Measurements from ENCODE around the gene FRMD5. TPM values are rescaled to one million over a fixed set of nuclear protein-coding genes. Genes with fewer than 3 reads are reported as not detected.

FRMD5 gene
- polyA plus RNA-seq, 1 donor from 2014 or later = 0.30 TPM

- Mint-ChIP-seq H3K27ac (no peak overlapping the region), H3K27me3 (no peaks in the 10 kb centered on the region), H3K4me3 (no peak overlapping the region), H3K36me3 (peaks cover 2% of the 10 kb centered on the region), H3K9me3 (no peaks in the 10 kb centered on the region), H3K4me1 (peaks cover 0 to 3% (median 0%) of the 10 kb centered on the region in 3 donors)
Observed at GRCh38 chr15:43913941-43914340, 281.1 kb downstream of the FRMD5 start.

- H3K9me3 Mint-ChIP-seq = no peaks in the 10 kb centered on the region
- H3K27me3 Mint-ChIP-seq = no peaks in the 10 kb centered on the region
- H3K27ac Mint-ChIP-seq = no peak overlapping the region
- no peak overlapping the region for H3K4me3 Mint-ChIP-seq
- H3K4me1 Mint-ChIP-seq = peaks cover 0 to 3% (median 0%) of the 10 kb centered on the region in 3 donors
- peaks cover 2% of the 10 kb centered on the region for H3K36me3 Mint-ChIP-seq
Observed at GRCh38 chr15:43913026-43913780, 281.9 kb downstream of the FRMD5 start.

GRCh38 chr15:43912208-43912607, 282.9 kb downstream of the FRMD5 start:
- H3K9me3 Mint-ChIP-seq = no peaks in the 10 kb centered on the region
- no peak overlapping the region for H3K4me3 Mint-ChIP-seq

GRCh38 chr15:43911235-43911781, 283.8 kb downstream of the FRMD5 start:
- H3K4me3 Mint-ChIP-seq = no peak overlapping the region
- peaks cover 0 to 3% (median 0%) of the 10 kb centered on the region in 3 donors for H3K4me1 Mint-ChIP-seq
- no peaks in the 10 kb centered on the region for H3K27me3 Mint-ChIP-seq
- H3K27ac Mint-ChIP-seq = no peak overlapping the region
- H3K36me3 Mint-ChIP-seq = peaks cover 2% of the 10 kb centered on the region
- no peaks in the 10 kb centered on the region for H3K9me3 Mint-ChIP-seq

More at GRCh38 chr15:43912208-43912607, 282.9 kb downstream of the FRMD5 start:
- Mint-ChIP-seq H3K27me3 (no peaks in the 10 kb centered on the region), H3K36me3 (peaks cover 2% of the 10 kb centered on the region), H3K4me1 (peaks cover 0 to 3% (median 0%) of the 10 kb centered on the region in 3 donors), H3K27ac (no peak overlapping the region)

- no peaks in the 10 kb centered on the region for H3K9me3 Mint-ChIP-seq
- H3K36me3 Mint-ChIP-seq = no peaks in the 10 kb centered on the region
- H3K4me3 Mint-ChIP-seq = no peak overlapping the region
- no peaks in the 10 kb centered on the region for H3K27me3 Mint-ChIP-seq
- peaks cover 0 to 6% (median 3%) of the 10 kb centered on the region in 3 donors for H3K4me1 Mint-ChIP-seq
- no peak overlapping the region for H3K27ac Mint-ChIP-seq
Observed at GRCh38 chr15:43908516-43909050, 286.5 kb downstream of the FRMD5 start.

- Mint-ChIP-seq H3K27ac (peak overlapping the region in 1 of 3 donors; percentile 74), H3K27me3 (no peaks in the 10 kb centered on the region), H3K4me1 (peaks cover 0 to 3% (median 3%) of the 10 kb centered on the region in 3 donors), H3K36me3 (no peaks in the 10 kb centered on the region), H3K4me3 (no peak overlapping the region), H3K9me3 (no peaks in the 10 kb centered on the region)
Observed at GRCh38 chr15:43905755-43906154, 289.3 kb downstream of the FRMD5 start.

- no peaks in the 10 kb centered on the region for H3K36me3 Mint-ChIP-seq
- H3K27me3 Mint-ChIP-seq = no peaks in the 10 kb centered on the region
- peak overlapping the region in 1 of 4 donors; percentile 1 for H3K4me3 Mint-ChIP-seq
- H3K27ac Mint-ChIP-seq = peak overlapping the region in 1 of 3 donors; percentile 3
- H3K4me1 Mint-ChIP-seq = peaks cover 0 to 3% (median 3%) of the 10 kb centered on the region in 3 donors
- H3K9me3 Mint-ChIP-seq = no peaks in the 10 kb centered on the region
Observed at GRCh38 chr15:43903864-43904290, 291.2 kb downstream of the FRMD5 start.

- Mint-ChIP-seq H3K36me3 (peaks cover 2% of the 10 kb centered on the region), H3K9me3 (no peaks in the 10 kb centered on the region), H3K27me3 (no peaks in the 10 kb centered on the region), H3K4me3 (no peak overlapping the region), H3K4me1 (peaks cover 0 to 4% (median 3%) of the 10 kb centered on the region in 3 donors), H3K27ac (no peak overlapping the region)
Observed at GRCh38 chr15:43901495-43901894, 293.6 kb downstream of the FRMD5 start.

GRCh38 chr15:43900996-43901395, 294.1 kb downstream of the FRMD5 start:
- Mint-ChIP-seq H3K27me3 (no peaks in the 10 kb centered on the region), H3K9me3 (no peaks in the 10 kb centered on the region), H3K27ac (no peak overlapping the region), H3K4me1 (peaks cover 0 to 4% (median 3%) of the 10 kb centered on the region in 3 donors), H3K4me3 (no peak overlapping the region), H3K36me3 (peaks cover 2% of the 10 kb centered on the region)

- Mint-ChIP-seq H3K9me3 (no peaks in the 10 kb centered on the region), H3K27ac (no peak overlapping the region), H3K4me1 (peaks cover 0 to 4% (median 3%) of the 10 kb centered on the region in 3 donors), H3K4me3 (no peak overlapping the region), H3K27me3 (no peaks in the 10 kb centered on the region), H3K36me3 (peaks cover 2% of the 10 kb centered on the region)
Observed at GRCh38 chr15:43899928-43900327, 295.1 kb downstream of the FRMD5 start.

GRCh38 chr15:43898891-43899290, 296.2 kb downstream of the FRMD5 start:
- Mint-ChIP-seq H3K36me3 (peaks cover 2% of the 10 kb centered on the region), H3K9me3 (no peaks in the 10 kb centered on the region), H3K27me3 (no peaks in the 10 kb centered on the region), H3K27ac (no peak overlapping the region), H3K4me3 (no peak overlapping the region), H3K4me1 (peaks cover 0 to 3% (median 2%) of the 10 kb centered on the region in 3 donors)

GRCh38 chr15:43896543-43896942, 298.5 kb downstream of the FRMD5 start:
- H3K4me1 Mint-ChIP-seq = peaks cover 0 to 1% (median 0%) of the 10 kb centered on the region in 3 donors
- H3K9me3 Mint-ChIP-seq = no peaks in the 10 kb centered on the region
- no peak overlapping the region for H3K27ac Mint-ChIP-seq

GRCh38 chr15:43895586-43895985, 299.5 kb downstream of the FRMD5 start:
- Mint-ChIP-seq H3K27ac (no peak overlapping the region), H3K4me3 (no peak overlapping the region), H3K9me3 (no peaks in the 10 kb centered on the region), H3K4me1 (peaks cover 0 to 1% (median 0%) of the 10 kb centered on the region in 3 donors), H3K36me3 (peaks cover 2% of the 10 kb centered on the region), H3K27me3 (no peaks in the 10 kb centered on the region)

More at GRCh38 chr15:43896543-43896942, 298.5 kb downstream of the FRMD5 start:
- Mint-ChIP-seq H3K36me3 (peaks cover 2% of the 10 kb centered on the region), H3K4me3 (no peak overlapping the region), H3K27me3 (no peaks in the 10 kb centered on the region)

GRCh38 chr15:43893956-43894355, 301.1 kb downstream of the FRMD5 start:
- Mint-ChIP-seq H3K9me3 (no peaks in the 10 kb centered on the region), H3K27me3 (no peaks in the 10 kb centered on the region), H3K36me3 (peaks cover 2% of the 10 kb centered on the region), H3K27ac (no peak overlapping the region), H3K4me3 (no peak overlapping the region), H3K4me1 (peaks cover 0 to 1% (median 0%) of the 10 kb centered on the region in 3 donors)

- Mint-ChIP-seq H3K36me3 (no peaks in the 10 kb centered on the region), H3K9me3 (no peaks in the 10 kb centered on the region), H3K27ac (no peak overlapping the region), H3K4me3 (no peak overlapping the region), H3K27me3 (no peaks in the 10 kb centered on the region), H3K4me1 (no peaks in the 10 kb centered on the region)
Observed at GRCh38 chr15:43889042-43889441, 306.0 kb downstream of the FRMD5 start.
